ENCODE measurements around the gene EYA2. TPM values are rescaled to one million over a fixed set of nuclear protein-coding genes. Genes with fewer than 3 reads are reported as not detected.

Gene EYA2
- total and polyA plus RNA-seq, 4 donors: 1.6 to 4.4 (median 2.1) TPM

GRCh38 chr20:47024461-47024937, 129.9 kb downstream of the EYA2 start:
- DNase-seq (peak in 1 of 3 donors; percentile 51), ATAC-seq (ENCODE audit: insufficient read depth, low FRiP score) (no peak)
- H3K4me3 ChIP-seq: no peak overlapping the region
- no peak overlapping the region for H3K9ac ChIP-seq (ENCODE audit: insufficient read depth in 1 of 2, low read length in 2 of 2)
- TF ChIP-seq, protein P1, sequence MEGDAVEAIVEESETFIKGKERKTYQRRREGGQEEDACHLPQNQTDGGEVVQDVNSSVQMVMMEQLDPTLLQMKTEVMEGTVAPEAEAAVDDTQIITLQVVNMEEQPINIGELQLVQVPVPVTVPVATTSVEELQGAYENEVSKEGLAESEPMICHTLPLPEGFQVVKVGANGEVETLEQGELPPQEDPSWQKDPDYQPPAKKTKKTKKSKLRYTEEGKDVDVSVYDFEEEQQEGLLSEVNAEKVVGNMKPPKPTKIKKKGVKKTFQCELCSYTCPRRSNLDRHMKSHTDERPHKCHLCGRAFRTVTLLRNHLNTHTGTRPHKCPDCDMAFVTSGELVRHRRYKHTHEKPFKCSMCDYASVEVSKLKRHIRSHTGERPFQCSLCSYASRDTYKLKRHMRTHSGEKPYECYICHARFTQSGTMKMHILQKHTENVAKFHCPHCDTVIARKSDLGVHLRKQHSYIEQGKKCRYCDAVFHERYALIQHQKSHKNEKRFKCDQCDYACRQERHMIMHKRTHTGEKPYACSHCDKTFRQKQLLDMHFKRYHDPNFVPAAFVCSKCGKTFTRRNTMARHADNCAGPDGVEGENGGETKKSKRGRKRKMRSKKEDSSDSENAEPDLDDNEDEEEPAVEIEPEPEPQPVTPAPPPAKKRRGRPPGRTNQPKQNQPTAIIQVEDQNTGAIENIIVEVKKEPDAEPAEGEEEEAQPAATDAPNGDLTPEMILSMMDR (IDR thresholded peaks at IDR 0.05; ENCODE audit: control extremely low read depth, extremely low read depth): no peak
- peaks cover 0 to 3% (median 0%) of the 10 kb centered on the region in 3 donors for H3K27me3 ChIP-seq (ENCODE audit: control insufficient read depth in 3 of 3, insufficient read depth in 3 of 3, low read length in 2 of 3)
- H3K4me1 ChIP-seq (ENCODE audit: control insufficient read depth in 5 of 5, insufficient read depth in 5 of 5, low read length in 5 of 5): peaks cover 0 to 24% (median 5%) of the 10 kb centered on the region in 5 donors
- no peaks in the 10 kb centered on the region for H3K36me3 ChIP-seq (ENCODE audit: control insufficient read depth in 4 of 4, insufficient read depth in 4 of 4, low read length in 4 of 4)
- H3K9me3 ChIP-seq (ENCODE audit: control insufficient read depth in 4 of 4, insufficient read depth in 3 of 4, low read length in 3 of 4): peaks cover 0 to 12% (median 3%) of the 10 kb centered on the region in 4 donors
- H3K27ac ChIP-seq (ENCODE audit: low read depth in 1 of 2, low read length in 1 of 2): no peak overlapping the region
- 61 to 82% methylated on average over 3 of the region's 3 CpGs for WGBS, 2 donors

DNA sequence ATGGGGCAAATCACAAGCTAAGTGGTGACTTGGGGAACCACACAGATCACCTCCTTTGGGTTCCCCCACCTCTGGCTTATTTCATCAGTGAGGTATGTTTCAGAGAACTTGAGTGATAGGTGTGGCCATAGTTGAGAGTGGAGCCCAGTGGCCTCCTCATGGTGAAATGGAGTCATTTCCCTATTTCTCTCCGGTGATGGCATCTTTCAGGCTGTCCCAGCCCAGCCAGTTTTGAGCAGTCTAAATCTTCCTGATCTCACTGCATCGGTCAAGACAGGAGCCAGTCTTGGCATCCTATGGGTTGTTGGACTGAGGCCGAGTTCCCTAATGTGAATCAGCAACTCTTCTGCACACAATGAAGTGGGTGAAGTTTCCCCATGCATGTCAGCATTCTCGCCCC, 132.4 kb downstream of the EYA2 start:
- Histone ChIP-seq H3K27ac (ENCODE audit: low read depth in 1 of 2, low read length in 1 of 2) (no peak overlapping the region), H3K9me3 (ENCODE audit: control insufficient read depth in 4 of 4, insufficient read depth in 3 of 4, low read length in 3 of 4) (peaks cover 0 to 12% (median 3%) of the 10 kb centered on the region in 4 donors), H3K4me3 (no peak overlapping the region), H3K36me3 (ENCODE audit: control insufficient read depth in 4 of 4, insufficient read depth in 4 of 4, low read length in 4 of 4) (no peaks in the 10 kb centered on the region), H3K27me3 (ENCODE audit: control insufficient read depth in 3 of 3, insufficient read depth in 3 of 3, low read length in 2 of 3) (peaks cover 0 to 3% (median 0%) of the 10 kb centered on the region in 3 donors), H3K9ac (ENCODE audit: insufficient read depth in 1 of 2, low read length in 2 of 2) (no peak overlapping the region), H3K4me1 (ENCODE audit: control insufficient read depth in 5 of 5, insufficient read depth in 5 of 5, low read length in 5 of 5) (peaks cover 0 to 12% (median 0%) of the 10 kb centered on the region in 5 donors)
- WGBS, 2 donors: 77 to 87% methylated on average over 4 of the region's 4 CpGs
- ATAC-seq (ENCODE audit: insufficient read depth, low FRiP score) (no peak), DNase-seq (no peak)
- TF ChIP-seq, protein P1 (IDR thresholded peaks at IDR 0.05; ENCODE audit: control extremely low read depth, extremely low read depth): no peak

DNA sequence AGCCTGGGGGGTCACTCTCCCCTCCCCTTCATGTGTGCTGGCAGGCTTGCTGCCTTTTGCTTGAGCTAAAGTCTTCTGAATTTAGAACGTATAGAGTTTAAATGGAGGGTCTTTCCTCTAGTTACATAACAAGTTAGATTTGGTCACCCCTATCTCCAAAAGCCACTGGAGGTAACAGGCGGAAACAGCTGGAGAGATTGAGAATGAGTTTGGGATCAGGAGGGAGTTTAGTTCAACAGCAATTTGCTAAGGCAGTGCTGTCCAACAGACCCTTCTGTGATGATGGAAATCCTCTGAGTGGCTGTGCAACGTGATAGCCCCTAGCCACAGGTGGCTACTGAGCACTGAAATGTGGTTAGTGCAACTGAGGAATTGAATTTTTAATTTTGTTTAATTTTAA, 132.8 kb downstream of the EYA2 start:
- Histone ChIP-seq H3K27me3 (ENCODE audit: control insufficient read depth in 3 of 3, insufficient read depth in 3 of 3, low read length in 2 of 3) (peaks cover 0 to 3% (median 0%) of the 10 kb centered on the region in 3 donors), H3K36me3 (ENCODE audit: control insufficient read depth in 4 of 4, insufficient read depth in 4 of 4, low read length in 4 of 4) (no peaks in the 10 kb centered on the region), H3K4me3 (no peak overlapping the region), H3K9me3 (ENCODE audit: control insufficient read depth in 4 of 4, insufficient read depth in 3 of 4, low read length in 3 of 4) (peaks cover 0 to 12% (median 3%) of the 10 kb centered on the region in 4 donors), H3K4me1 (ENCODE audit: control insufficient read depth in 5 of 5, insufficient read depth in 5 of 5, low read length in 5 of 5) (peaks cover 0 to 12% (median 0%) of the 10 kb centered on the region in 5 donors), H3K27ac (ENCODE audit: low read depth in 1 of 2, low read length in 1 of 2) (no peak overlapping the region), H3K9ac (ENCODE audit: insufficient read depth in 1 of 2, low read length in 2 of 2) (no peak overlapping the region)
- no peak for ATAC-seq (ENCODE audit: insufficient read depth, low FRiP score)
- TF ChIP-seq, protein P1 (IDR thresholded peaks at IDR 0.05; ENCODE audit: control extremely low read depth, extremely low read depth): no peak
- WGBS, 2 donors: 77 to 82% methylated on average over 3 of the region's 3 CpGs
- no peak for DNase-seq

DNA sequence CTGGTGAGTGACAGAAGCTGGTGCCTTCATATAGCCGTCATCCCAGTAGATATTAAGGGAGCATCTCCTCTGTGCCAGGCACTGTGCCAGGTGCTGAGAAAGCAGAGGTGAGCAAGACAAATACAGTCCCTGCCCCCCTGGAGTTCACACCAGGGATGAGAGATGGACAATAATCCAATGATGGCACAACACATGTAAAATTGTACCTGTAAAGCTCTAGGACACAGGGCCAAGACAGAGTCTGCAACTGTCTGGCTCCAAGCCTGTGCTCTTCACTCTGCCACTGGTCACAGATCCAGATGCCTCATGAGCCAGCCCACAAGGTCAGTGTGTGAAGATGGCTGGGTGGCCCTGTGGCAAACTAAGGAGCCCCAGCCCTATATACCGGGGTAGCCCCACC, 133.8 kb downstream of the EYA2 start:
- H3K27ac ChIP-seq (ENCODE audit: low read depth in 1 of 2, low read length in 1 of 2): no peak overlapping the region
- no peaks in the 10 kb centered on the region for H3K36me3 ChIP-seq (ENCODE audit: control insufficient read depth in 4 of 4, insufficient read depth in 4 of 4, low read length in 4 of 4)
- ATAC-seq (ENCODE audit: insufficient read depth, low FRiP score) (no peak), DNase-seq (no peak)
- no peak overlapping the region for H3K9ac ChIP-seq (ENCODE audit: insufficient read depth in 1 of 2, low read length in 2 of 2)
- TF ChIP-seq, protein P1 (IDR thresholded peaks at IDR 0.05; ENCODE audit: control extremely low read depth, extremely low read depth): no peak
- H3K9me3 ChIP-seq (ENCODE audit: control insufficient read depth in 4 of 4, insufficient read depth in 3 of 4, low read length in 3 of 4): peaks cover 0 to 12% (median 3%) of the 10 kb centered on the region in 4 donors
- 97 to 100% methylated on average over 2 of the region's 2 CpGs for WGBS, 2 donors
- H3K4me1 ChIP-seq (ENCODE audit: control insufficient read depth in 5 of 5, insufficient read depth in 5 of 5, low read length in 5 of 5): peaks cover 0 to 12% (median 0%) of the 10 kb centered on the region in 5 donors
- no peak overlapping the region for H3K4me3 ChIP-seq
- H3K27me3 ChIP-seq (ENCODE audit: control insufficient read depth in 3 of 3, insufficient read depth in 3 of 3, low read length in 2 of 3): peaks cover 0 to 3% (median 0%) of the 10 kb centered on the region in 3 donors
